Stimulated activated CD8-positive, alpha-beta memory T cell treated with anti-CD3 and anti-CD28 coated beads, Interleukin-4, amount 100 ng/mL, for 1 hour (primary cell): ENCODE measurements around the gene AGBL5.
"Not testable (repeated sequence)": the region's sequence is repeated elsewhere in the genome, so short reads cannot be mapped to it uniquely, and the experiment has no call there.

Experiments used
- DNase-seq, 2 donors: peaks; one replicate each; pipeline ENCODE4 v3.0.0-alpha.2; 2020; ENCODE audit warnings: low read depth in 2 of 2, low spot score in 1 of 2

Gene AGBL5

DNA sequence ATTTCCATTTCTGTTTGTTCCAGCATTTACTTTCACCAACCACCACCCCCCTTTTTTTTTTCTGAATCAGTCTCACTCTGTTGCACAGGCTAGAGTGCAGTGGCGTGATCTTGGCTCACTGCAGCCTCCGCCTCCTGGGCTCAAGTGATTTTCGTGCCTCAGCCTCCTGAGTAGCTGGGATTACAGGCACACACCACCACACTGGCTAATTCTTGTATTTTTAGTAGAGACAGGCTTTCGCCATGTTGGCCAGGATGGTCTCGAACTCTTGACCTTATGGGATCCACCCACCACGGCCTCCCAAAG is 24.1 kb downstream of the AGBL5 start:
- not testable (repeated sequence) for DNase-seq

DNA sequence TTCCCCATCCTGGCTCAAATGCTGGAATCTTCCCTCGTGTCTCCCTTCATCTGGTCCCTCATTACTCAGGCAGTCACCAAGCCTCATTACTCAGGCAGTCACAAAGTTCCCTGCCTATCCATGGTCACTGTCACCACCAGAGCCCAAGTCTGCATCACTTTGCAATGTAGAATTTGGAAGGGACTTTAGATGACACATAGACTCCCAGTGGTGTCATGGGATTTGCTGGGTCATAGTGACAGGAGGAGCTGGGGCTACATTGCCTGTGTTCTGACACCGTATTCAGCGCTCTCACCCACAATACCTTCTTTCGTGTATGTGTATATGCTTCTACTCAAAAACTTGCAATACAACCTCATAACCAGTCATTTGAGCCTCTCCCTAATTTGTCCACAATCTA is 24.9 kb downstream of the AGBL5 start:
- DNase-seq = no peak

DNA sequence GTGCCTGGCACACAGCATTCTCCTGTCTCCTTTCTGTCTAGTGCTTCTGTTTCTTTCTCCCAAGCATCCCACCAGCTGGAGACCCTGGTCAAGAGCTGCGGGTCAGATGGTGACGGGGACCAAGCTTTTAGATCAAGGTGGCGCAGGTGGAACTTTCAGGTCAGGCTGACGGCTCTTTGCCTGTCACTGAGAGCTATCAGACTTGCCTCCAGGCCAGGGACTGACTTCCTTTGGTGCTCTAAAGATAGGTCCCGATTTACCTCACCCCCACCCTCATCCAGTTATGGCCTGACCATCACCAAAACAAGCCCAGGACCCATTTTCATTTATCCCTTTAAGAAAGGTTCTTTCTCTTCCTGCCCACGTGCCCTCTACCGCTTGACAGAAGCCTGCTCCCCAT is 25.8 kb downstream of the AGBL5 start:
- DNase-seq = no peak

DNA sequence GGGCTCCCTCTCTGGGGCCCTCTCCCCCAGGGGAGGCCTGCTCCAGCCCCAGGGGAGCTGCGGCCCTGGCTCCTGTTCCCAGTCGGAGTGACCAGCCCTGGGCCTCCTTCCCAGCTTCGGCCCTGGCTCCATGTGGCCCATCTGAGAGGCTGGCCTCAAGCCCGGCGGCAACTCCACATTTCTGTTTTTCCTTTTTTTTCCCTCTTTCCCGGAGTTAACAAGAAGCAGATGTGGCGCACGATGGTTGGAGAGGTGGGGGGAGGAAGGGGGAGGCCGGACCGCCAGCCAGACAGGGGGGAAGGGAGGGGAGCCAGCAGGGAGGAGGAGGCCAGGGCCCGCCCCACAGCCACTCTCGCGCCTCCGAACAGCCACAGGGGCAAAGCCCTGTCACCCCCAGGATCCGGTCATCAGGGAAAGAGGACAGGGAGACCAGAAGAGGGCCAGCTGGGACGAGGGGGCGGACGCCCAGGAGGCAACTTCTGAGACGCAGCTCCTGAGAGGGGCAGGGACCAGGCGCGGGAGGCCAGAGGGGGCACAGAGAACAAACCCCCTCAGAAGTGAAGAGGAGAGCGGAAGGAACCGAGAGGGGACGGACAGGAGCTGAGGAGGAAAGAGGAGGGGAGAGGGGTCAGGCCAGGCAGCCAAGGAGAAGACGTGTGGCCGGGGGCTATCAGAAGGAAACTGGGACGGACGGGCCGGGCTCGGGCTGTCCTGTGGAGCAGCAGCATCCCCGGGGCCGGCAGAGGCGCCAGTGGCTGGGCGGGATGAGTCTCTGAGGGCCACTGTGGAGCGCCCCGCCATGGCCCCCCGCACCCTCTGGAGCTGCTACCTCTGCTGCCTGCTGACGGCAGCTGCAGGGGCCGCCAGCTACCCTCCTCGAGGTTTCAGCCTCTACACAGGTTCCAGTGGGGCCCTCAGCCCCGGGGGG is 27.1 kb downstream of the AGBL5 start, which contains the start of gene EMILIN1:
TSS of gene EMILIN1 (plus strand) at position 349 of the 928 bp plus-strand sequence. CDS start at position 800, 451 bp downstream.
- DNase-seq = no peak

DNA sequence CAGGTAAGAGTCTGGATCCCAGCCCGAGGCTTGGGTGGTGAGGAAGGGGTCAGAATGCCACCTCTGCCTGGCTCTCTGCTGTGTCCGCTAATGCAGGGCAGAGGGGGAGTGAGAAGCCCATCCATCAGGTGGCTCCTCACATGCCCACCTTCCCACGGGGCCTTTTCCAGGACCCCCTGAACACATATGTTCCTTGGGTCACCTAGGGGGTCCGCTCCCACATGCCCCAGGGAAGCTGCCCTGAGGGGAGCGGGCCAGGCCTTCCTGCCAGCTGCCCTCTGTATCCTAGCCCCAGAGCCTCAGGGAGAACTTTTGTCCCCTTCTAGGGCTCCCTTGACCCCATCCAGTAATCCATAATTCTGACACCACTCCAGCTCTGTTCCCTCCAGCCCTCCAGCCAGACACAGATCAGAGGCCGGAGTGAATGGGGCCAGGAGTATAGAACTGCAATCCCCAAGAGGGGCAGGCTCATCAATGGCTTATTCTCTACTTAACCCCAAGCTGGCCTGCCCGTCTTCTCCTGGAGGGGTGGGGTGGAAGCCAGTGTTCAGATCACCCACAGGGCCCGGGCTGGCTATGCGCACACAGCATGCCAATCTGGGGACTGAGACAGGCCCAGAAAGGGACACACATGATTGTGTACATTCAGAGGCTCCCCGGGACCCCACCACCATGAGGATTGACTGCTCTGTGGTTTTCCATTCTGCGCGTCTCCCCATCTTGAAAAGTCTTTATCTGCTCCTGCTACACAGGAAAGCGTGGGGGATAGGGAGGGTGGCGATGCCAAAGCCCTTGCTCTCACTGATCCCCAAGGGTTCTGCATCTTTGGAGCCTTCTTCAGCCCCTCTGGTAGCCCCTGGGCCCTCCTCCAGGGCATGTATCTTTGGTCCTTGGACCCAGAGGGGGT is 28.0 kb downstream of the AGBL5 start:
- DNase-seq = no peak

DNA sequence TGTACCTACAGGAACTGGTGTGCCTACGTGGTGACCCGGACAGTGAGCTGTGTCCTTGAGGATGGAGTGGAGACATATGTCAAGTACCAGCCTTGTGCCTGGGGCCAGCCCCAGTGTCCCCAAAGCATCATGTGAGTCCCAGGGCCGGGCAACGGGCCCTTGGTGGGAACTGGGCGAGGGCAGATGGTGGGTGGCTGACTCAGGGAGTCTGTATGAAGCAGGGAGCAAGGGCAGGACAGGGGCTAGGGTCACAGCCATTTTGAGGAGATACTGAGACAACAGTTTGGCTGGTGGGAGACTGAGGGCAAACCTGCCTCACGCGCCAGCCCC is 28.6 kb downstream of the AGBL5 start:
- DNase-seq = no peak

DNA sequence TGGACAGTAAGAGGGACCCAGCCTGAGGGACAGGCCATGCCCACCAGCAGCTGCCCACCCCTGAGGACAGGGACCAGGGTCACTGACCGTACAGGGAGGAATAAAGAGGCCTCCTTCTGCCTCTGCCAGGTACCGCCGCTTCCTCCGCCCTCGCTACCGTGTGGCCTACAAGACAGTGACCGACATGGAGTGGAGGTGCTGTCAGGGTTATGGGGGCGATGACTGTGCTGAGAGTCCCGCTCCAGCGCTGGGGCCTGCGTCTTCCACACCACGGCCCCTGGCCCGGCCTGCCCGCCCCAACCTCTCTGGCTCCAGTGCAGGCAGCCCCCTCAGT is 29.1 kb downstream of the AGBL5 start:
- no peak for DNase-seq

DNA sequence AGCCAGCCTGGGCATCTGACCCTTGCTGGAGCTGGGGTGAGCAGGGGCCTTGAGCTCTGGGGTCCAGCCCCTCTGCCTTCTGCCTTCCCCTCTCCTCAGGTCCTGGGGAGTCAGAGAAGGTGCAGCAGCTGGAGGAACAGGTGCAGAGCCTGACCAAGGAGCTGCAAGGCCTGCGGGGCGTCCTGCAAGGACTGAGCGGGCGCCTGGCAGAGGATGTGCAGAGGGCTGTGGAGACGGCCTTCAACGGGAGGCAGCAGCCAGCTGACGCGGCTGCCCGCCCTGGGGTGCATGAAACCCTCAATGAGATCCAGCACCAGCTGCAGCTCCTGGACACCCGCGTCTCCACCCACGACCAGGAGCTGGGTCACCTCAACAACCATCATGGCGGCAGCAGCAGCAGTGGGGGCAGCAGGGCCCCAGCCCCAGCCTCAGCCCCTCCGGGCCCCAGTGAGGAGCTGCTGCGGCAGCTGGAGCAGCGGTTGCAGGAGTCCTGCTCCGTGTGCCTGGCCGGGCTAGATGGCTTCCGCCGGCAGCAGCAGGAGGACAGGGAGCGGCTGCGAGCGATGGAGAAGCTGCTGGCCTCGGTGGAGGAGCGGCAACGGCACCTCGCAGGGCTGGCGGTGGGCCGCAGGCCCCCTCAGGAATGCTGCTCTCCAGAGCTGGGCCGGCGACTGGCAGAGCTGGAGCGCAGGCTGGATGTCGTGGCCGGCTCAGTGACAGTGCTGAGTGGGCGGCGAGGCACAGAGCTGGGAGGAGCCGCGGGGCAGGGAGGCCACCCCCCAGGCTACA is 30.7 kb downstream of the AGBL5 start:
- DNase-seq = no peak

DNA sequence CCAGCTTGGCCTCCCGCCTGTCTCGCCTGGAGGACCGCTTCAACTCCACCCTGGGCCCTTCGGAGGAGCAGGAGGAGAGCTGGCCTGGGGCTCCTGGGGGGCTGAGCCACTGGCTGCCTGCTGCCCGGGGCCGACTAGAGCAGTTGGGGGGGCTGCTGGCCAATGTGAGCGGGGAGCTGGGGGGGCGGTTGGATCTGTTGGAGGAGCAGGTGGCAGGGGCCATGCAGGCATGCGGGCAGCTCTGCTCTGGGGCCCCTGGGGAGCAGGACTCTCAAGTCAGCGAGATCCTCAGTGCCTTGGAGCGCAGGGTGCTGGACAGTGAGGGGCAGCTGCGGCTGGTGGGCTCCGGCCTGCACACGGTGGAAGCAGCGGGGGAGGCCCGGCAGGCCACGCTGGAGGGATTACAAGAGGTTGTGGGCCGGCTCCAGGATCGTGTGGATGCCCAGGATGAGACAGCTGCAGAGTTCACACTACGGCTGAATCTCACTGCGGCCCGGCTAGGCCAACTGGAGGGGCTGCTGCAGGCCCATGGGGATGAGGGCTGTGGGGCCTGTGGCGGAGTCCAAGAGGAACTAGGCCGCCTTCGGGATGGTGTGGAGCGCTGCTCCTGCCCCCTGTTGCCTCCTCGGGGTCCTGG is 31.4 kb downstream of the AGBL5 start:
- DNase-seq = no peak

DNA sequence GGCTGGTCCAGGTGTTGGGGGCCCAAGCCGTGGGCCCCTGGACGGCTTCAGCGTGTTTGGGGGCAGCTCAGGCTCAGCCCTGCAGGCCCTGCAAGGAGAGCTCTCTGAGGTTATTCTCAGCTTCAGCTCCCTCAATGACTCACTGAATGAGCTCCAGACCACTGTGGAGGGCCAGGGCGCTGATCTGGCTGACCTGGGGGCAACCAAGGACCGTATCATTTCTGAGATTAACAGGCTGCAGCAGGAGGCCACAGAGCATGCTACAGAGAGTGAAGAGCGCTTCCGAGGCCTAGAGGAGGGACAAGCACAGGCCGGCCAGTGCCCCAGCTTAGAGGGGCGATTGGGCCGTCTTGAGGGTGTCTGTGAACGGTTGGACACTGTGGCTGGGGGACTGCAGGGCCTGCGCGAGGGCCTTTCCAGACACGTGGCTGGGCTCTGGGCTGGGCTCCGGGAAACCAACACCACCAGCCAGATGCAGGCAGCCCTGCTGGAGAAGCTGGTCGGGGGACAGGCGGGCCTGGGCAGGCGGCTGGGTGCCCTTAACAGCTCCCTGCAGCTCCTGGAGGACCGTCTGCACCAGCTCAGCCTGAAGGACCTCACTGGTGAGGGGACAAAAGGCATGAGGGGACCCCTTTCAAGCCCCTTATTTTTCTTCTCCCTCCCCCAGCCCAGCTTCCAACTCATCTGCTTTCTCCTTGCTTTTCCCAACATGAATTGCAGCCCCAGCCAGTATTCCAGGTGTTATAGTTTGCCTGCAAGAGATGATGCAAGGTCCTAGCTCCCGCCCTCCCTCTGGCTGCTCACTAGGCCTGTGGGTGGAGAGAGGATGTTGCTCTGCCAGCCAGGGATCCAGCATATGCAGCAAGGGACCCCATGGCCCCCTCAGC is 32.2 kb downstream of the AGBL5 start:
- no peak for DNase-seq

DNA sequence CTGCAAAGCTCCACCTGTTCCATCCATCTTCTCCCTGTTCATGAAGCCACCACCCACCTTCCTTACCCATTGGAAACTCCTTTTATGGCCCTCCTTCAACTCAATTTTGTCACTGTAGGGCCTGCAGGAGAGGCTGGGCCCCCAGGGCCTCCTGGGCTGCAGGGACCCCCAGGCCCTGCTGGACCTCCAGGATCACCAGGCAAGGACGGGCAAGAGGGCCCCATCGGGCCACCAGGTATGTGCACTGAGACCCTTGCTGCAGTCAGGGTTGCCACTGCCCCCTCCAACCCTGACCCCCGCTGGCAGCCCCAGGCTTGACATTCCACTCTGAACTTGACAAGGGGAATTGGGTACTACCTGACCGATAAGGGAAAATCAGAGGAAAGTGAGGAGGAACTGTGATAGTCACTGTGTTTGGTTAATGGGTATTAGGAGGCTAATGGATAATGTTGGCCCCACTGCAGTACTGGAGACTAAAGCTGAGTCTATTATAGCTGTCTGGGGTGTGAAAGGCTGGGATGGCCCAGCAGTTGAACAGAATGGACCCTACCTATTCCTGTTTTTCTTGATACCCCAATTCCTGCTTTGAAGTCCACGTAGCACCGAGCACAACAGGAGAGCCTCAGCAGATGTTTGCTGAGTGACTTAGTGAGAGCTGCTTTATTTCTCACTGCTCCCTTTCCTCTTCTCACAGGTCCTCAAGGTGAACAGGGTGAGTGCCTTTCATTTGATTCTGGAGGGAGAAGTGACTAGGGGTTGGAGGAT is 33.0 kb downstream of the AGBL5 start:
- no peak for DNase-seq

DNA sequence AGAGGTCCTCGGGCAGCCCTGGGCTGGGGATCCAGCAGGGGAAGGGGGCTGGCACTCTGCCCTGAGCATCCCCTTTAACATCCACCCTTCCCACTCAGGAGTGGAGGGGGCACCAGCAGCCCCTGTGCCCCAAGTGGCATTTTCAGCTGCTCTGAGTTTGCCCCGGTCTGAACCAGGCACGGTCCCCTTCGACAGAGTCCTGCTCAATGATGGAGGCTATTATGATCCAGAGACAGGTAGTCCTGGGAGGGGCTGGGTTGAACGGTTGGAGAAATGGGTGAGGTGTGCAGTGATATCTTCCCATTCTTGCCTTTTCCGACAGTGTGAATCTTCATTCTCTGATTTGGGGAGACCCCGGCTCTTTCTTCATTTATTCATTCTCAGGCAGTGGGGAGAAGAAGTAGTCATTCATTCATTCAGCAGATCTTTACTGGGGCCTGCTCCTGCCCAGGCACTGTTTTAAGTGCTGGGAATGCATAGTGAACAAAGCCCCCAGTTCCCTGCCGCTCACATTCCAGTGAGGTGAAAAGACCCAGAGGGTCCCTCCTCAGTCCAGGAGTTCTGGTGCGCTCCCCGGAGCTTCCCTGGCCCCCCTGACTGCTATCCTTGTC is 33.7 kb downstream of the AGBL5 start:
- DNase-seq = no peak

DNA sequence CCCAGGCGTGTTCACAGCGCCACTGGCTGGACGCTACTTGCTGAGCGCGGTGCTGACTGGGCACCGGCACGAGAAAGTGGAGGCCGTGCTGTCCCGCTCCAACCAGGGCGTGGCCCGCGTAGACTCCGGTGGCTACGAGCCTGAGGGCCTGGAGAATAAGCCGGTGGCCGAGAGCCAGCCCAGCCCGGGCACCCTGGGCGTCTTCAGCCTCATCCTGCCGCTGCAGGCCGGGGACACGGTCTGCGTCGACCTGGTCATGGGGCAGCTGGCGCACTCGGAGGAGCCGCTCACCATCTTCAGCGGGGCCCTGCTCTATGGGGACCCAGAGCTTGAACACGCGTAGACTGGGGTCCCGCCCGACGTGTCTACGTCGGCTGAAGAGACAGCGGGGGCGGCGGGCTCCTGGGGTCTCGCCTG is 34.2 kb downstream of the AGBL5 start:
- DNase-seq = no peak

DNA sequence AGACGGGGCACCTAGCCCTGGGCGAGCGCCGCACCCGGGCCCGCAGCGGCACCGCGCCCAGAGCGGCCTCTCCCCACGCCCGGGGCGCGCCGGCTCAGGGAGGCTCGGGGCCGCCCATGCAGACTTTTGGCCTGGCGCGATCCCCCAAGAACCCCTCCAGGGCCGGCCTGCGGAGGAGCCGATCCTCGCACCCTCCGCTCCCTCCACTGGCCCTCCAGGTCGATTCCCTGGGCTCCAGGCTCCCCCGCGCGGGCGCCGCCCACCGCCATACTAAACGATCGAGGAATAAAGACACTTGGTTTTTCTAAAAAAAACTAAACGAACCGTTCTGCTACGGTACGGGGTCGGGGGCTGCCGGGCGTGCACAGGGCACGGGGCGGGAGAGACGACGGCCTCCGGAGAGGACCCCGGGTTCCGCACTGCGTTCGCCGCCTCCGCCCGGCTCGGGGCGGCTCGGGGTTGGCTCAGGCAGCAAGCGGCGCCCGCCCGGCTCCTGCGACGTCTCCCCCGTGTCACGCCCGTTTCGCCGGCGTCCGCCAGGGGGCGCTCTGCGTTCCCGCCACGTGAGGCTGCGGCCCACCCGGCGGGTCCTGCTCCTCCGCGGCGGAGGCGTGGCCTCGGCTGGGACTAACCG is 34.7 kb downstream of the AGBL5 start:
- DNase-seq = peak; percentile 93 to 97

DNA sequence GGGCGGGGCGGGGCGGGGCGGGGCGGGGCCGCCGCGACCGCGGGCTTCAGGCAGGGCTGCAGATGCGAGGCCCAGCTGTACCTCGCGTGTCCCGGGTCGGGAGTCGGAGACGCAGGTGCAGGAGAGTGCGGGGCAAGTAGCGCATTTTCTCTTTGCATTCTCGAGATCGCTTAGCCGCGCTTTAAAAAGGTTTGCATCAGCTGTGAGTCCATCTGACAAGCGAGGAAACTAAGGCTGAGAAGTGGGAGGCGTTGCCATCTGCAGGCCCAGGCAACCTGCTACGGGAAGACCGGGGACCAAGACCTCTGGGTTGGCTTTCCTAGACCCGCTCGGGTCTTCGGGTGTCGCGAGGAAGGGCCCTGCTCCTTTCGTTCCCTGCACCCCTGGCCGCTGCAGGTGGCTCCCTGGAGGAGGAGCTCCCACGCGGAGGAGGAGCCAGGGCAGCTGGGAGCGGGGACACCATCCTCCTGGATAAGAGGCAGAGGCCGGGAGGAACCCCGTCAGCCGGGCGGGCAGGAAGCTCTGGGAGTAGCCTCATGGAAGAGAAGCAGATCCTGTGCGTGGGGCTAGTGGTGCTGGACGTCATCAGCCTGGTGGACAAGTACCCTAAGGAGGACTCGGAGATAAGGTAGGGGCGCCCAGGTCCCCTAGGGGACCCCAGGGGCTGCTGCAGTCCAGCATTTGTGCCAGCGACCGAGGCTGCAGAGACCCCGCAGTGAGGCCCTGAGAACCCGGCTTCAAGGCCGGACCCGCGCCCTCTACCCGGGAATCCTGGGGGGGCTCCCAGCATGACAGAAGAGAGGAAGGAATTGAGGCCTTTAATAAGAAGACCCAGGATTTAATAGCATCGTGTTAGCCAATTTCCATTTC is 35.5 kb downstream of the AGBL5 start, which contains the start of gene KHK:
TSS of gene KHK (plus strand) at position 49 of the 870 bp plus-strand sequence. CDS start at position 537, 488 bp downstream.
- DNase-seq = no peak

DNA sequence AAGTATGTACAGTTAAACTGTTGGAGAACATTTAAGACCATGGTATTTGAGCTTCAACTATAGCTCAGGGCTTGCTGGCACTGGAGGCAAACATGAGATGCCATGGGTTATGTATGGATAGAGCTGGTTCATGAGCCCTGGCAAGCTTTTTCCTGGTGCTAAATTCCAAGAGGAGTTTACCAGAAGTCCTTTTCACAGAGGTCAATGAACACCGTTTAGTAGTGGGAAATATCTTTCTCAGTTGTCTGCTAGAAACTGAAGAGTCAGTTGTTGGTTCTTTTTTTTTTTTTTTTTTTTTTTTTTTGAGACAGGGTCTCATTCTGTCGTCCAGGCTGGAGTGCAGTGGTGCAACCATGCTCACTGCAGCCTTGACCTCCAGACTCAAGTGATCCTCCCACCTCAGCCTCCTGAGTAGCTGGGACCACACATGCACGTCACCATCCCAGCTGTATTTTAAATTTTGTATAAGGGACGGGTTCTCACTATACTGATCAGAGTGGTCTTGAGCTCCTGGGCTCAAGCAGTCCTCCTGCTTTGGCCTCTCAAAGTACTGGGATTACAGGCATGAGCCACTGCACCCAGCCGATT is 36.4 kb downstream of the AGBL5 start:
- DNase-seq = no peak

DNA sequence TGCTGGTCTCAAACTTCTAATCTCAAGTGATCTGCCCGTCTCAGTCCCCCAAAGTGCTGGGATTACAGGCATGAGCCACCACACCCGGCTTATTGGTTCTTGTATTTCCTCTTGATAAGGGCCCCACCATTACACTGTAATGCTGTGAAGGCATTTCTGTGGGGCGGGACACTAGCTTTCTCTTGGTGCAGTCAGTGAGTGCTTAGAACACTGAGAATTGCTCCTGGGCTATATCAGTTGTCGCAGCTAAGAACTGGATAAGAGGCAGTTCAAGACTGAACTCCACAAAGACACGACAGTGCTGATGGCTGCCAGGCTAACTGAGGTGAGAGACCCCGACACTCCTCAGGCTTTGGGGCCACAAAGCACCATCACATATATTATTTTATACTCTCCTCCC is 37.2 kb downstream of the AGBL5 start:
- DNase-seq = no peak
